Stomach (tissue), 4 donors: ENCODE results near the gene PPP2R3A.
"Not testable (repeated sequence)": the region's sequence is repeated elsewhere in the genome, so short reads cannot be mapped to it uniquely, and the experiment has no call there.

ENCODE experiments used
- POLR2A ChIP-seq, 4 donors: fragments of 450-650 bp; IDR thresholded peaks; one replicate each; pipeline ENCODE4 v1.6.1; 2016; ENCODE audit warnings: antibody characterized with exemption in 4 of 4, control low read depth in 2 of 4, mild to moderate bottlenecking in 1 of 4, moderate library complexity in 1 of 4
- POLR2AphosphoS5 ChIP-seq, 3 donors: sonication (generic); formaldehyde crosslinking; IDR thresholded peaks; one replicate each; pipeline ENCODE4 v1.6.1; 2016; ENCODE audit warnings: antibody characterized with exemption in 3 of 3
- TF ChIP-seq, protein P1 (sequence below), 7 experiments: fragments of 450-650 bp in 4 of 7; fragments of 200-600 bp in 3 of 7; sonication (generic) in 3 of 7; IDR thresholded peaks; one replicate each; pipeline ENCODE4 v1.5.1; 2016 to 2019; ENCODE audit warnings: antibody characterized with exemption in 7 of 7, control low read depth in 2 of 7, mild to moderate bottlenecking in 1 of 7

DNA sequence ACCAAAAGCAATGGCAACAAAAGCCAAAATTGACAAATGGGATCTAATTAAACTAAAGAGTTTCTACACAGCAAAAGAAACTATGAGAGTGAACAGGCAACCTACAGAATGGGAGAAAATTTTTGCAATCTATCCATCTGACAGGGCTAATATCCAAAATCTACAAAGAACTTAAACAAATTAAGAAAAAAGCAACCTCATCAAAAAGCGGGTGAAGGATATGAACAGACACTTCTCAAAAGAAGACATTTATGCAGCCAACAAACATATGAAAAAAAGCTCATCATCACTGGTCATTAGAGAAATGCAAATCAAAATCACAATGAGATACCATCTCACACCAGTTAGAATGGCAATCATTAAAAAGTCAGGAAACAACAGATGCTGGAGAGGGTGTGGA is 153.8 kb downstream of the PPP2R3A start:
- TF ChIP-seq, protein P1, sequence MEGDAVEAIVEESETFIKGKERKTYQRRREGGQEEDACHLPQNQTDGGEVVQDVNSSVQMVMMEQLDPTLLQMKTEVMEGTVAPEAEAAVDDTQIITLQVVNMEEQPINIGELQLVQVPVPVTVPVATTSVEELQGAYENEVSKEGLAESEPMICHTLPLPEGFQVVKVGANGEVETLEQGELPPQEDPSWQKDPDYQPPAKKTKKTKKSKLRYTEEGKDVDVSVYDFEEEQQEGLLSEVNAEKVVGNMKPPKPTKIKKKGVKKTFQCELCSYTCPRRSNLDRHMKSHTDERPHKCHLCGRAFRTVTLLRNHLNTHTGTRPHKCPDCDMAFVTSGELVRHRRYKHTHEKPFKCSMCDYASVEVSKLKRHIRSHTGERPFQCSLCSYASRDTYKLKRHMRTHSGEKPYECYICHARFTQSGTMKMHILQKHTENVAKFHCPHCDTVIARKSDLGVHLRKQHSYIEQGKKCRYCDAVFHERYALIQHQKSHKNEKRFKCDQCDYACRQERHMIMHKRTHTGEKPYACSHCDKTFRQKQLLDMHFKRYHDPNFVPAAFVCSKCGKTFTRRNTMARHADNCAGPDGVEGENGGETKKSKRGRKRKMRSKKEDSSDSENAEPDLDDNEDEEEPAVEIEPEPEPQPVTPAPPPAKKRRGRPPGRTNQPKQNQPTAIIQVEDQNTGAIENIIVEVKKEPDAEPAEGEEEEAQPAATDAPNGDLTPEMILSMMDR (IDR thresholded peaks at IDR 0.05): not testable (repeated sequence)
- TF ChIP-seq POLR2AphosphoS5, POLR2A (IDR thresholded peaks at IDR 0.05): not testable (repeated sequence)
